GM12878 (cell line): ENCODE data around the gene AEBP2. TPM values are rescaled to one million over a fixed set of nuclear protein-coding genes. Genes with fewer than 3 reads are reported as not detected.

Experiments
- ATAC-seq: fragments of 200-7000 bp; cut with Tn5 transposase; 3 replicates; pipeline ENCODE4 v1.9.1; 2020; ENCODE audit warnings: mild to moderate bottlenecking, moderate library complexity
- BruUV-seq: library from RNA; stranded (reverse); fragments of 400-500 nt; replicated peaks from 2 replicates; lab custom pipeline; 2021; lab: Mats Ljungman, UMichigan
- CTCF ChIA-PET: fragments of 300-600 bp; sonication (Branson Sonifier 250); formaldehyde crosslinking; extraction: SDS; loops from one replicate; lab custom pipeline; 2021; ENCODE audit warnings: inconsistent platforms; lab: Yijun Ruan, JAX
- POLR2A ChIA-PET: fragments of 350-600 bp; formaldehyde crosslinking; extraction: SDS; loops from one replicate; lab custom pipeline; 2021; ENCODE audit warnings: inconsistent platforms; lab: Charles Lee
- RAD21 ChIA-PET: fragments of 300-600 bp; sonication (Branson Sonifier 250); formaldehyde crosslinking; loops from one replicate; lab custom pipeline; 2023; ENCODE audit warnings: antibody characterized with exemption; ENCODE audit not compliant: unreplicated experiment; lab: Charles Lee
- SMC1A ChIA-PET: fragments of 300-600 bp; sonication (Branson Sonifier 250); formaldehyde crosslinking; loops from one replicate; lab custom pipeline; 2023; ENCODE audit not compliant: unreplicated experiment, uncharacterized antibody; lab: Charles Lee
- DNase-seq: peaks from one replicate; pipeline ENCODE4 v3.0.0-alpha.2; 2011; ENCODE audit warnings: low read depth, low spot score
- FAIRE-seq: peaks from 3 replicates; lab custom pipeline; 2011; peaks lifted over from hg19 to GRCh38; lab: Jason Lieb, UNC
- H2AFZ ChIP-seq: 2 replicates; pipeline ENCODE4 v1.6.0; 2011; ENCODE audit warnings: low read depth, low read length, control low read depth; ENCODE audit not compliant: control insufficient read depth
- H3K27ac ChIP-seq: 2 replicates; pipeline ENCODE4 v1.5.1; 2011; ENCODE audit warnings: control low read depth; ENCODE audit not compliant: control insufficient read depth, insufficient read depth
- H3K27me3 ChIP-seq, 2 experiments: replicated peaks in 1 of 2; 2 replicates each; pipeline versions ENCODE4 v1.6.0 to v1.6.1; 2011; ENCODE audit warnings: low read length in 1 of 2; ENCODE audit not compliant: control insufficient read depth in 2 of 2, insufficient read depth in 2 of 2
- H3K36me3 ChIP-seq, 2 experiments: 2 replicates each; pipeline ENCODE4 v1.5.1; 2011; ENCODE audit warnings: low read length in 1 of 2; ENCODE audit not compliant: control insufficient read depth in 2 of 2, insufficient read depth in 2 of 2
- H3K4me1 ChIP-seq: 2 replicates; pipeline ENCODE4 v1.6.1; 2011; ENCODE audit warnings: mild to moderate bottlenecking, low read length, moderate library complexity, mixed read lengths; ENCODE audit not compliant: control insufficient read depth, insufficient read depth
- H3K4me2 ChIP-seq: 2 replicates; pipeline ENCODE4 v1.6.0; 2011; ENCODE audit warnings: control low read depth; ENCODE audit not compliant: control insufficient read depth, insufficient read depth
- H3K4me3 ChIP-seq: fragments of 200-600 bp; sonication (generic); 2 replicates; pipeline ENCODE4 v1.5.1; 2016
- H3K79me2 ChIP-seq: 2 replicates; pipeline ENCODE4 v1.6.0; 2011; ENCODE audit warnings: low read length; ENCODE audit not compliant: control insufficient read depth, insufficient read depth
- H3K9ac ChIP-seq: 2 replicates; pipeline ENCODE4 v1.8.0; 2011; ENCODE audit warnings: low read length, control low read depth, mixed read lengths; ENCODE audit not compliant: control insufficient read depth, insufficient read depth
- H3K9me3 ChIP-seq: replicated peaks from 3 replicates; pipeline ENCODE4 v1.5.1; 2011; ENCODE audit warnings: mild to moderate bottlenecking, low read length; ENCODE audit not compliant: control insufficient read depth, insufficient read depth
- H4K20me1 ChIP-seq: 2 replicates; pipeline ENCODE4 v1.6.0; 2011; ENCODE audit not compliant: control insufficient read depth, insufficient read depth
- ASH2L ChIP-seq: fragments of 300-600, 200-600 bp; sonication (generic); IDR thresholded peaks from 2 replicates; pipeline ENCODE4 v1.6.1; 2017; ENCODE audit warnings: low read depth, mild to moderate bottlenecking, borderline replicate concordance
- CHD2 ChIP-seq: IDR thresholded peaks from 2 replicates; pipeline ENCODE4 v1.6.1; 2011; ENCODE audit warnings: low read depth, low read length, improper control_type of control experiment, borderline replicate concordance
- HCFC1 ChIP-seq: fragments of 150-350 bp; IDR thresholded peaks from 2 replicates; pipeline ENCODE4 v1.6.1; 2014; ENCODE audit warnings: low read length
- MYB ChIP-seq: fragments of 150-350 bp; IDR thresholded peaks from 2 replicates; pipeline ENCODE4 v1.6.1; 2014; ENCODE audit warnings: mild to moderate bottlenecking, low read depth, low read length, borderline replicate concordance
- NFYB ChIP-seq: IDR thresholded peaks from 2 replicates; pipeline ENCODE4 v1.6.1; 2011; ENCODE audit warnings: low read depth, mild to moderate bottlenecking, low read length, improper control_type of control experiment, moderate library complexity; ENCODE audit not compliant: insufficient read depth
- RUNX3 ChIP-seq: IDR thresholded peaks from 2 replicates; pipeline ENCODE4 v1.6.1; 2012; ENCODE audit warnings: low read length, inconsistent platforms
- SMAD5 ChIP-seq: IDR thresholded peaks from 2 replicates; pipeline ENCODE4 v1.6.1; 2016; ENCODE audit warnings: antibody characterized with exemption, low read depth
- SMARCA5 ChIP-seq: fragments of 450-650 bp; IDR thresholded peaks from 2 replicates; pipeline ENCODE4 v1.6.1; 2017; ENCODE audit warnings: mild to moderate bottlenecking
- YY1 ChIP-seq: IDR thresholded peaks from 2 replicates; pipeline ENCODE4 v1.6.1; 2011; ENCODE audit warnings: low read depth, mild to moderate bottlenecking, low read length
- ZNF274 ChIP-seq: IDR thresholded peaks from one replicate; pipeline ENCODE4 v1.8.0; 2011; ENCODE audit not compliant: insufficient read length, insufficient read depth
- ZNF384 ChIP-seq: IDR thresholded peaks from 2 replicates; pipeline ENCODE4 v1.6.1; 2012; ENCODE audit warnings: low read depth, mild to moderate bottlenecking, low read length, improper control_type of control experiment, borderline replicate concordance
- ZSCAN29 ChIP-seq: fragments of 450-650 bp; IDR thresholded peaks from 2 replicates; pipeline ENCODE4 v1.6.1; 2017; ENCODE audit warnings: mild to moderate bottlenecking, moderate library complexity
- WGBS: methylation state at CpG from one replicate; pipeline ENCODE4 v1.1.6; 2016; ENCODE audit warnings: low lambda C conversion rate; ENCODE audit not compliant: insufficient replicate concordance, insufficient coverage; ENCODE audit errors: missing lambda C conversion rate; 5-methylcytosine and 5-hydroxymethylcytosine counted together
- in situ Hi-C: fragments of 300-500 bp; cut with MboI; formaldehyde crosslinking; loops from 9 replicates; pipeline ENCODE4 v1.14.3; 2018; ENCODE audit warnings: mixed read lengths
- intact Hi-C: fragments of 100-400 bp; cut with micrococcal nuclease; formaldehyde crosslinking; loops from one replicate; pipeline ENCODE4 v1.14.2; 2022; ENCODE audit not compliant: unreplicated experiment
- polyA plus RNA-seq, 11 experiments: library from polyadenylated mRNA; depleted of rRNA in 4 of 11; unstranded in 6 of 11; stranded (reverse) in 5 of 11; fragments of >200 nt; fragmentation: Nextera tagmentation in 4 of 11; fragmentation: Illumina TruSeq in 1 of 11; extraction: Ambion mirVana in 4 of 11; extraction: Trizol in 1 of 11; gene quantifications; 1 replicate in 1 of 11; 2 replicates in 10 of 11; pipeline versions ENCODE4 v1.2.1 to v1.2.3, GENCODE V29; 2011 to 2016; ENCODE audit warnings: inconsistent platforms in 2 of 11, missing spikeins in 2 of 11, low read depth in 1 of 11
- total RNA-seq, 4 experiments: library from RNA; depleted of rRNA in 3 of 4; stranded (reverse); fragments of >200 nt in 3 of 4; fragmentation: Illumina TruSeq in 1 of 4; extraction: Trizol in 1 of 4; gene quantifications; 2 replicates each; pipeline versions ENCODE4 v1.2.1 to v1.2.3, GENCODE V29; 2013 to 2021

The AEBP2 gene
- total and polyA plus RNA-seq, 10 of the 15 experiments (the other 5 are each of a cell fraction or from before 2014, with no cell fraction given), result 17.6 to 126 (median 44.8) TPM

DNA sequence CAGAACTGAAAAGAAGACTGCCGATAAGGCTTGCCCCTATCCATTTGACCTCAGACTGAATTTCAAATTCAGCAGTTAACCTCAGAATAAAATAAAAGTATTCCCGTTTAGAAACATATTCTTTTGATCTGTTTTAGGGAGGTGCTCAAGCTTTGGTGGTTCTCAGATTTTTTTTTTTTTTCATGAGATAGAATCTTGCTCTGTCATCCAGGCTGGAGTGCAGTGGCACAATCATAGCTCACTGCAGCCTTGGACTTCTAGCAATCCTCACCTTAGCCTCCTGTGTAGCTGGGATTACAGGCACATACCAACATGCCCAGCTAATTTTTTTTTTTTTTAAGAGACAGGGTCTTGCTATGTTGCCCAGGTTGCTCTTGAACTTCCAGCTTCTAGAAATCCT, 15.5 kb downstream of the AEBP2 start:
- Histone ChIP-seq H3K36me3 (no peaks in the 10 kb centered on the region; a peak in 1 of 4 replicates), H3K79me2 (peaks cover 83% of the 10 kb centered on the region), H3K4me2 (no peak overlapping the region), H2AFZ (no peak overlapping the region), H3K27me3 (no peaks in the 10 kb centered on the region), H3K4me3 (no peak overlapping the region), H3K9ac (no peak overlapping the region), H4K20me1 (no peaks in the 10 kb centered on the region), H3K9me3 (no peaks in the 10 kb centered on the region; the same call in 1 of the 3 replicates), H3K27ac (no peak overlapping the region), H3K4me1 (peaks cover 21% of the 10 kb centered on the region)
- WGBS, result 100% methylated on average over 2 of the region's 2 CpGs
- ChIA-PET CTCF (no interaction called here), SMC1A (no interaction called here), RAD21 (no interaction called here), POLR2A (interaction anchor here (0.6 kb wide), 2 partner anchors 15 to 776 kb away, joined by 3 read pairs; no protein-coding TSS in a partner anchor)
- ATAC-seq, result no peak
- no peak for FAIRE-seq
- in situ Hi-C loops (no loop called here), intact Hi-C loops (no loop called here)
- TF ChIP-seq MYB (no peak), SMAD5 (no peak), ZNF274 (no peak), RUNX3 (no peak), ZSCAN29 (no peak), HCFC1 (no peak), ASH2L (no peak), NFYB (no peak), SMARCA5 (no peak), ZNF384 (no peak), YY1 (no peak), CHD2 (no peak)
- BruUV-seq, result no TSS peak
- DNase-seq, result no peak
